ENCODE data around the gene SKOR1.

The SKOR1 gene, protein sequence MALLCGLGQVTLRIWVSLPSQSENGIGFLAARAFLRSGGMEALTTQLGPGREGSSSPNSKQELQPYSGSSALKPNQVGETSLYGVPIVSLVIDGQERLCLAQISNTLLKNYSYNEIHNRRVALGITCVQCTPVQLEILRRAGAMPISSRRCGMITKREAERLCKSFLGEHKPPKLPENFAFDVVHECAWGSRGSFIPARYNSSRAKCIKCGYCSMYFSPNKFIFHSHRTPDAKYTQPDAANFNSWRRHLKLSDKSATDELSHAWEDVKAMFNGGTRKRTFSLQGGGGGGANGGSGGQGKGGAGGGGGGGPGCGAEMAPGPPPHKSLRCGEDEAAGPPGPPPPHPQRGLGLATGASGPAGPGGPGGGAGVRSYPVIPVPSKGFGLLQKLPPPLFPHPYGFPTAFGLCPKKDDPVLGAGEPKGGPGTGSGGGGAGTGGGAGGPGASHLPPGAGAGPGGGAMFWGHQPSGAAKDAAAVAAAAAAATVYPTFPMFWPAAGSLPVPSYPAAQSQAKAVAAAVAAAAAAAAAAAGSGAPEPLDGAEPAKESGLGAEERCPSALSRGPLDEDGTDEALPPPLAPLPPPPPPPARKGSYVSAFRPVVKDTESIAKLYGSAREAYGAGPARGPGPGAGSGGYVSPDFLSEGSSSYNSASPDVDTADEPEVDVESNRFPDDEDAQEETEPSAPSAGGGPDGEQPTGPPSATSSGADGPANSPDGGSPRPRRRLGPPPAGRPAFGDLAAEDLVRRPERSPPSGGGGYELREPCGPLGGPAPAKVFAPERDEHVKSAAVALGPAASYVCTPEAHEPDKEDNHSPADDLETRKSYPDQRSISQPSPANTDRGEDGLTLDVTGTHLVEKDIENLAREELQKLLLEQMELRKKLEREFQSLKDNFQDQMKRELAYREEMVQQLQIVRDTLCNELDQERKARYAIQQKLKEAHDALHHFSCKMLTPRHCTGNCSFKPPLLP

DNA sequence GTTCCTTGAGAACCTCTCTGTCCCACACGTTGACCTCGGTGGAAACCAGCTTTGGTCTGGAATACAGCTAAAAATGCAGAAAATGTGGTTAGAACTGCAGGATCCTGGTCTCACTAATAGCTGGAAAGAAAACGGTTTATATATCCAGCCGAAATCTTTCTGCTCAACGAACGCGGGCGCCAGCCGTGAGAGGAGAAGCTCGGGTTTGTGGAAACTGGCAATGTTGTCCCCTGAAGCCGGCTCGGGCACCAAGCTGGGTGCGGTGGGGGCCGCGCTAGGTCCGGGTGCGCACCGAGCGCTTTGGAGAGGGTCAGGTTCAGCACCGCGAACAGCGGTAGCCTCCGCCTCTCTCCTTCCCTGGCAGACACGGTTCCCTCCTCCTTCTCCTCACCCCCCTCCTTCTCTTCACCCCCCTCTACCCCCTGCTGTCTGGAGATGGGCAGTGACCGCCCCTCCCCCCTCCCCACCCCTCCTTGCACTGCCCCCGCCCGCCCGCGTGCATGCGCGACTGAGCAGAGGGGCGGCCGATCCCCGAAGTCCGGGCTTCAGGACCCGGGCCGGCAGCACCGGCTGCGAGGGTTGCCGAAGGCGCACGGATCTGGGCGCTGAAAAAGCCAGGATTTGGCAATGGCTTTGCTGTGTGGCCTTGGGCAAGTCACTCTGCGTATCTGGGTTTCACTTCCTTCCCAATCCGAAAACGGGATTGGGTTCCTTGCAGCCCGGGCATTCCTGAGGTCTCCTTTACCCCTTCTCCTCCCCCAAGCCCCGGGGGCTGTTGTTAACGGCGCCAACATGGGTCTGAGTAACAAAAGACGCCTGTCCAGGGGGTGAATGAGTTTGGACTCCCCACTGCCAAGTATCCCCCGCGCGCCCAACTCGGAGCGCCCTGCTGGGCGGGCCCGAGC lies at the start of gene SKOR1:
TSS of gene SKOR1 (plus strand) at position 534 of the 905 bp plus-strand sequence. CDS start at position 628, 94 bp downstream.
- no peak within 1 kb of the TSS for H3K4me3 ChIP-seq (ENCODE audit: low read depth in 1 of 2, low read length in 2 of 2)
- 0 out of 2 replicates have a peak, but pooled peaks cover 2% of the 10 kb centered on the region for H3K4me1 ChIP-seq (ENCODE audit: insufficient read depth, low read length)
- no peaks in the 10 kb centered on the region for H4K20me1 ChIP-seq (ENCODE audit: insufficient read depth, low read length)
- no peak for DNase-seq
- no peak within 1 kb of the TSS for H3K9ac ChIP-seq (ENCODE audit: low read depth, low read length)
- TF ChIP-seq, protein P1, sequence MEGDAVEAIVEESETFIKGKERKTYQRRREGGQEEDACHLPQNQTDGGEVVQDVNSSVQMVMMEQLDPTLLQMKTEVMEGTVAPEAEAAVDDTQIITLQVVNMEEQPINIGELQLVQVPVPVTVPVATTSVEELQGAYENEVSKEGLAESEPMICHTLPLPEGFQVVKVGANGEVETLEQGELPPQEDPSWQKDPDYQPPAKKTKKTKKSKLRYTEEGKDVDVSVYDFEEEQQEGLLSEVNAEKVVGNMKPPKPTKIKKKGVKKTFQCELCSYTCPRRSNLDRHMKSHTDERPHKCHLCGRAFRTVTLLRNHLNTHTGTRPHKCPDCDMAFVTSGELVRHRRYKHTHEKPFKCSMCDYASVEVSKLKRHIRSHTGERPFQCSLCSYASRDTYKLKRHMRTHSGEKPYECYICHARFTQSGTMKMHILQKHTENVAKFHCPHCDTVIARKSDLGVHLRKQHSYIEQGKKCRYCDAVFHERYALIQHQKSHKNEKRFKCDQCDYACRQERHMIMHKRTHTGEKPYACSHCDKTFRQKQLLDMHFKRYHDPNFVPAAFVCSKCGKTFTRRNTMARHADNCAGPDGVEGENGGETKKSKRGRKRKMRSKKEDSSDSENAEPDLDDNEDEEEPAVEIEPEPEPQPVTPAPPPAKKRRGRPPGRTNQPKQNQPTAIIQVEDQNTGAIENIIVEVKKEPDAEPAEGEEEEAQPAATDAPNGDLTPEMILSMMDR (IDR thresholded peaks at IDR 0.05; ENCODE audit: borderline replicate concordance, extremely low read depth, low read length, poor library complexity, severe bottlenecking), result no peak
- TF ChIP-seq EZH2 (IDR thresholded peaks at IDR 0.05; ENCODE audit: borderline replicate concordance, low read depth, low read length, severe bottlenecking), result no peak
- H3K79me2 ChIP-seq (ENCODE audit: insufficient read depth, low read length), result no peaks in the 10 kb centered on the region
- H3K27me3 ChIP-seq (ENCODE audit: insufficient read depth, low read length, poor library complexity), result no peaks in the 10 kb centered on the region
- peaks cover 5% of the 10 kb centered on the region for H3K36me3 ChIP-seq (ENCODE audit: insufficient read depth, low read length)
- H3K27ac ChIP-seq (ENCODE audit: low read length), result no peak within 1 kb of the TSS
- no peak for ATAC-seq (ENCODE audit: insufficient read depth, low read depth)
- no peak within 1 kb of the TSS for H3K4me2 ChIP-seq (ENCODE audit: insufficient read depth, low read length)
- no peak within 1 kb of the TSS for H2AFZ ChIP-seq (ENCODE audit: low read depth, low read length)
- H3K9me3 ChIP-seq (ENCODE audit: insufficient read depth, low read length, severe bottlenecking), result no peaks in the 10 kb centered on the region

DNA sequence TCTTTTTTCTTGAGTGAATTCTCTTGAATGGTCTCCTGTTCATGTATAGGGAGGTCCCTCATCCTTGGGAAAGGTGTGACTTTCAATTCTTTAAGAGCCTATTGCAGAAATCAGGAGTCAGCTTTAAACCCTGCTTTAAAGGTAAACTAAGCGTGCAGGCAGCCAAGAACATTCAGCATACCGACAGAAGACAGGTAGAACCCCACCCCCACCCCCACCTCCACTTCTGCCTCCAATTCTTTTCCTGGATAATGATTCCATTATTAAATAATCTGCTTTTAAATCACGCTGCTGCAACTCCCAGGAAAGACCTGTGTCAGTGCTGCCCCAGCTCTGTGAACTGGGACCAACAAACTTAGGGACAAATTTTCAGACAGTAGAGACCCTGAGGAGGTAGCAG lies 49.3 kb upstream of the SKOR1 start:
- no peak overlapping the region for H3K4me2 ChIP-seq (ENCODE audit: insufficient read depth, low read length)
- TF ChIP-seq, protein P1 (IDR thresholded peaks at IDR 0.05; ENCODE audit: borderline replicate concordance, extremely low read depth, low read length, poor library complexity, severe bottlenecking), result no peak
- no peak for TF ChIP-seq EZH2 (IDR thresholded peaks at IDR 0.05; ENCODE audit: borderline replicate concordance, low read depth, low read length, severe bottlenecking)
- no peaks in the 10 kb centered on the region for H3K9me3 ChIP-seq (ENCODE audit: insufficient read depth, low read length, severe bottlenecking)
- H3K36me3 ChIP-seq (ENCODE audit: insufficient read depth, low read length), result no peaks in the 10 kb centered on the region
- H3K9ac ChIP-seq (ENCODE audit: low read depth, low read length), result no peak overlapping the region
- ATAC-seq (ENCODE audit: insufficient read depth, low read depth) (no peak), DNase-seq (no peak)
- H4K20me1 ChIP-seq (ENCODE audit: insufficient read depth, low read length), result no peaks in the 10 kb centered on the region
- H3K4me3 ChIP-seq (ENCODE audit: low read depth in 1 of 2, low read length in 2 of 2), result no peak overlapping the region
- no peaks in the 10 kb centered on the region for H3K79me2 ChIP-seq (ENCODE audit: insufficient read depth, low read length)
- no peak overlapping the region for H3K27ac ChIP-seq (ENCODE audit: low read length)
- H3K27me3 ChIP-seq (ENCODE audit: insufficient read depth, low read length, poor library complexity), result no peaks in the 10 kb centered on the region
- H2AFZ ChIP-seq (ENCODE audit: low read depth, low read length), result no peak overlapping the region
- peaks cover 4% of the 10 kb centered on the region; the same call in 1 of the 2 replicates for H3K4me1 ChIP-seq (ENCODE audit: insufficient read depth, low read length)

DNA sequence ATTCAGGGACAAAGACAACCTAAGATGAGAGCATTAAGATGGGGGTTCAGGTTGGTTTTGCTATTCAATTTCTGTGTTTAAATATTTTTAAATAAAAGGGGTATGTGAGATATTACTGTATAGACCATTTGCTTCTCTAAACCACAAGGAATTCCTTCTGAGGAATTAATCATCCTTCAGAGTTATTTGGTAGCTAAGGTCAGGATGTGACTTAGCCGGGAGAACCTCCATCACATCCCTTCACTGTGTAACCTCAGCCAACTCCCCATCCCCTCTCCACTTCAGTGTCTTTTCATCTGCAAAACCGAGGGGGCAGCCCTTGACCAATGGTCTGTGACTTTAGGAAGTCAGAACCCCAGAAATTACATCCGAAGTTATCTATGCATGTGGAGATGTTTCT lies 48.7 kb upstream of the SKOR1 start:
- no peaks in the 10 kb centered on the region for H3K9me3 ChIP-seq (ENCODE audit: insufficient read depth, low read length, severe bottlenecking)
- ATAC-seq (ENCODE audit: insufficient read depth, low read depth) (no peak), DNase-seq (no peak)
- H3K79me2 ChIP-seq (ENCODE audit: insufficient read depth, low read length), result no peaks in the 10 kb centered on the region
- H2AFZ ChIP-seq (ENCODE audit: low read depth, low read length), result no peak overlapping the region
- TF ChIP-seq, protein P1 (IDR thresholded peaks at IDR 0.05; ENCODE audit: borderline replicate concordance, extremely low read depth, low read length, poor library complexity, severe bottlenecking), result no peak
- TF ChIP-seq EZH2 (IDR thresholded peaks at IDR 0.05; ENCODE audit: borderline replicate concordance, low read depth, low read length, severe bottlenecking), result no peak
- H3K4me2 ChIP-seq (ENCODE audit: insufficient read depth, low read length), result no peak overlapping the region
- no peaks in the 10 kb centered on the region for H3K27me3 ChIP-seq (ENCODE audit: insufficient read depth, low read length, poor library complexity)
- no peak overlapping the region for H3K9ac ChIP-seq (ENCODE audit: low read depth, low read length)
- no peak overlapping the region for H3K27ac ChIP-seq (ENCODE audit: low read length)
- H3K36me3 ChIP-seq (ENCODE audit: insufficient read depth, low read length), result no peaks in the 10 kb centered on the region
- no peaks in the 10 kb centered on the region for H4K20me1 ChIP-seq (ENCODE audit: insufficient read depth, low read length)
- H3K4me1 ChIP-seq (ENCODE audit: insufficient read depth, low read length), result peaks cover 10% of the 10 kb centered on the region
- no peak overlapping the region for H3K4me3 ChIP-seq (ENCODE audit: low read depth in 1 of 2, low read length in 2 of 2)
